Adipose tissue (tissue), 3 donors: ENCODE data around the gene PCDHB16. TPM values are rescaled to one million over a fixed set of nuclear protein-coding genes. Genes with fewer than 3 reads are reported as not detected.
"Not testable (repeated sequence)": the region's sequence is repeated elsewhere in the genome, so short reads cannot be mapped to it uniquely, and the experiment has no call there.

Source experiments
- H3K27ac ChIP-seq: one replicate; pipeline ENCODE4 v1.5.1; 2013; ENCODE audit warnings: low read depth, low read length
- WGBS, 3 donors: extraction: QIAGEN DNeasy Blood & Tissue Kit; methylation state at CpG; one replicate each; pipeline ENCODE4 v1.1.7; 2013; 5-methylcytosine and 5-hydroxymethylcytosine counted together
- polyA plus RNA-seq, 3 donors: library from polyadenylated mRNA; stranded (reverse); fragments of 200-250 nt; gene quantifications; one replicate each; pipeline ENCODE4 v1.2.3, GENCODE V29; 2013
- donor health status: healthy with polysubstance abuse.
- donor health status: Bipolar disorder and iron deficiency.
- donor health status: healthy.

The PCDHB16 gene
- polyA plus RNA-seq, result 1 to 10 TPM in 1 of 3 donors, under 1 TPM in 2; 0.72 to 1.4 (median 0.90) TPM

- WGBS, 3 donors, result 10 to 19% (median 18%) methylated on average over 13 of the region's 13 CpGs
- H3K27ac ChIP-seq, result no peak within 1 kb of the TSS
Observed at GRCh38 chr5:141182248-141182647, at the start of gene PCDHB16. Gene PCDHB16 (plus strand): TSS chr5:141182387. CDS start chr5:141182560, 173 bp downstream.

GRCh38 chr5:141135030-141135717 is 47.0 kb upstream of the PCDHB16 start, which contains the start of gene PCDHB5:
Gene PCDHB5 (plus strand): TSS chr5:141135206. CDS start chr5:141135435, 229 bp downstream.
- WGBS, 3 donors, result 14 to 19% (median 18%) methylated on average over 22 of the region's 22 CpGs
- H3K27ac ChIP-seq, result no peak within 1 kb of the TSS

GRCh38 chr5:141135718-141136266 is 46.4 kb upstream of the PCDHB16 start:
- WGBS, 3 donors, result 36 to 48% (median 41%) methylated on average over 19 of the region's 19 CpGs
- H3K27ac ChIP-seq, result no peak overlapping the region

- 46 to 58% (median 52%) methylated on average over 24 to 31 of the region's 34 CpGs for WGBS, 3 donors
- H3K27ac ChIP-seq, result not testable (repeated sequence)
Observed at GRCh38 chr5:141137346-141137745, 44.8 kb upstream of the PCDHB16 start.

DNA sequence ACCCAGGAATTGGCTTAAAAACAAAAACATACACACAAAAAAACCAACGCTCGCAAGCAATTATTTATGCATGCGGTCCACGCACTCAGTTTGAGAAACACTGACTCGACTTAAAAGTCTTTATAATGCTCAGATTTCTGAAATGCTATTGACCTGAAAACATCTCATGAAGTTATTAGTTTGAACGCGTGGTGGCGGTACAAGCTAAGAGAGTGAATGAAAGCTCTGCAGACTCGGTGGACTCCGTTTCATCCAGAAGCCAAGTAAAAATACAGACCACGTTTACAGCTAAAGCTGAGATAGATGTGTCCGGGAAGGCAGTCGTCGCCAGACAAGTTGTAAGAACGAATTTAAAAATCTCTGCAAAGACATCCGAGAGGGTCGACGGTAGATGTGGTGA is 32.4 kb upstream of the PCDHB16 start, which contains the start of gene PCDHB6:
PCDHB6 (plus strand) TSS at position 246 of the 400 bp plus-strand sequence. CDS start 201 bp downstream, outside the sequence.
- 11 to 17% (median 11%) methylated on average over 18 of the region's 18 CpGs for WGBS, 3 donors
- H3K27ac ChIP-seq, result no peak within 1 kb of the TSS

DNA sequence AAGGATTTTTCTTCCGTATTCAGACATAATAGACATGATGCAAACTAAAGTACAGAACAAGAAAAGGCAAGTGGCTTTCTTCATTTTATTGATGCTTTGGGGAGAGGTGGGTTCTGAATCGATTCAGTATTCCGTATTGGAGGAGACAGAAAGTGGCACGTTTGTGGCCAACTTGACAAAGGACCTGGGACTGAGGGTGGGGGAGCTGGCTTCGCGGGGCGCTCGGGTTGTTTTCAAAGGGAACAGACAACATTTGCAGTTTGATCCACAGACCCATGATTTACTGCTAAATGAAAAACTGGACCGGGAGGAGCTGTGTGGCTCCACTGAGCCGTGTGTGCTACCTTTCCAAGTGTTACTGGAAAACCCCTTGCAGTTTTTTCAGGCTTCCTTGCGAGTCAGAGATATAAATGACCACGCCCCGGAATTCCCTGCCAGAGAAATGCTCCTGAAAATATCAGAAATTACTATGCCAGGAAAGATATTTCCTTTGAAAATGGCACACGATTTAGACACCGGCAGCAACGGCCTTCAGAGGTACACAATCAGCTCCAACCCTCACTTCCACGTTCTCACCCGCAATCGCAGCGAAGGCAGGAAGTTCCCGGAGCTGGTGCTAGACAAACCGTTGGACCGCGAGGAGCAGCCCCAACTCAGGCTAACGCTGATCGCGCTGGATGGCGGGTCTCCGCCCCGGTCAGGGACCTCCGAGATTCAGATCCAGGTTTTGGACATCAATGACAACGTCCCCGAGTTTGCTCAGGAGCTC is 31.8 kb upstream of the PCDHB16 start:
- 35 to 45% (median 38%) methylated on average over 33 of the region's 33 CpGs for WGBS, 3 donors
- H3K27ac ChIP-seq, result no peak overlapping the region

DNA sequence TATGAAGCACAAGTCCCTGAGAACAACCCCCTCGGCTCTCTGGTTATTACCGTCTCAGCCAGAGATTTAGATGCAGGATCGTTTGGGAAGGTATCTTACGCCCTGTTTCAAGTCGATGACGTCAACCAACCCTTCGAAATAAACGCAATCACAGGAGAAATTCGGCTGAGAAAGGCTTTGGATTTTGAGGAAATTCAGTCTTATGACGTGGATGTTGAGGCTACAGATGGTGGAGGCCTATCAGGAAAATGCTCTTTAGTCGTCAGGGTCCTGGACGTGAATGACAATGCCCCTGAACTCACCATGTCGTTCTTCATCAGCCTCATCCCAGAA is 31.2 kb upstream of the PCDHB16 start:
- WGBS, 3 donors, result 30 to 44% (median 30%) methylated on average over 13 of the region's 13 CpGs
- H3K27ac ChIP-seq, result no peak overlapping the region

DNA sequence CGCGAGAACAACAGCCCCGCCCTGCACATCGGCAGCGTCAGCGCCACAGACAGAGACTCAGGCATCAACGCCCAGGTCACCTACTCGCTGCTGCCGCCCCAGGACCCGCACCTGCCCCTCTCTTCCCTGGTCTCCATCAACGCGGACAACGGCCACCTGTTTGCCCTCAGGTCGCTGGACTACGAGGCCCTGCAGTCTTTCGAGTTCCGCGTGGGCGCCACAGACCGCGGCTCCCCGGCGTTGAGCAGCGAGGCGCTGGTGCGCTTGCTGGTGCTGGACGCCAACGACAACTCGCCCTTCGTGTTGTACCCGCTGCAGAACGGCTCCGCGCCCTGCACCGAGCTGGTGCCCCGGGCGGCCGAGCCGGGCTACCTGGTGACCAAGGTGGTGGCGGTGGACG is 30.6 kb upstream of the PCDHB16 start:
- 28 to 37% (median 32%) methylated on average over 31 to 39 of the region's 41 CpGs for WGBS, 3 donors
- not testable (repeated sequence) for H3K27ac ChIP-seq

DNA sequence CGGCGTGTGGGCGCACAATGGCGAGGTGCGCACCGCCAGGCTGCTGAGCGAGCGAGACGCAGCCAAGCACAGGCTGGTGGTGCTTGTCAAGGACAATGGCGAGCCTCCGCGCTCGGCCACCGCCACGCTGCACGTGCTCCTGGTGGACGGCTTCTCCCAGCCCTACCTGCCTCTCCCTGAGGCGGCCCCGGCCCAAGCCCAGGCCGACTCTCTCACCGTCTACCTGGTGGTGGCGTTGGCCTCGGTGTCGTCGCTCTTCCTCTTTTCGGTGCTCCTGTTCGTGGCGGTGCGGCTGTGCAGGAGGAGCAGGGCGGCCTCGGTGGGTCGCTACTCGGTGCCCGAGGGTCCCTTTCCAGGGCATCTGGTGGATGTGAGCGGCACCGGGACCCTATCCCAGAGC is 30.1 kb upstream of the PCDHB16 start:
- WGBS, 3 donors, result 24 to 31% (median 27%) methylated on average over 20 to 36 of the region's 36 CpGs
- not testable (repeated sequence) for H3K27ac ChIP-seq

GRCh38 chr5:141155540-141156374 is 26.4 kb upstream of the PCDHB16 start:
- no peak overlapping the region for H3K27ac ChIP-seq
- 23 to 30% (median 30%) methylated on average over 21 of the region's 21 CpGs for WGBS, 3 donors

GRCh38 chr5:141157356-141157755 is 24.8 kb upstream of the PCDHB16 start:
- WGBS, 3 donors, result 29 to 37% (median 36%) methylated on average over 24 to 38 of the region's 38 CpGs
- not testable (repeated sequence) for H3K27ac ChIP-seq

DNA sequence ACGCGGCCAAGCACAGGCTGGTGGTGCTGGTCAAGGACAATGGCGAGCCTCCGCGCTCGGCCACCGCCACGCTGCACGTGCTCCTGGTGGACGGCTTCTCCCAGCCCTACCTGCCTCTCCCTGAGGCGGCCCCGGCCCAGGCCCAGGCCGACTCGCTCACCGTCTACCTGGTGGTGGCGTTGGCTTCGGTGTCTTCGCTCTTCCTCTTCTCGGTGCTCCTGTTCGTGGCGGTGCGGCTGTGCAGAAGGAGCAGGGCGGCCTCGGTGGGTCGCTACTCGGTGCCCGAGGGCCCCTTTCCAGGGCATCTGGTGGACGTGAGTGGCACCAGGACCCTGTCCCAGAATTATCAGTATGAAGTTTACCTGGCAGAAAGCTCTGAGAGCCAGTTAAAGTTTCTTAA is 24.3 kb upstream of the PCDHB16 start:
- H3K27ac ChIP-seq, result not testable (repeated sequence)
- 36 to 40% (median 38%) methylated on average over 18 to 19 of the region's 28 CpGs for WGBS, 3 donors

GRCh38 chr5:141172381-141173204 is 9.6 kb upstream of the PCDHB16 start, which contains the start of gene PCDHB7:
Gene PCDHB7 (plus strand): TSS chr5:141172644. CDS start chr5:141172836, 192 bp downstream.
- 24 to 36% (median 27%) methylated on average over 20 of the region's 20 CpGs for WGBS, 3 donors
- H3K27ac ChIP-seq, result no peak within 1 kb of the TSS

- 34 to 45% (median 36%) methylated on average over 53 to 79 of the region's 79 CpGs for WGBS, 3 donors
- not testable (repeated sequence) for H3K27ac ChIP-seq
Observed at GRCh38 chr5:141174291-141175104, 7.7 kb upstream of the PCDHB16 start.

DNA sequence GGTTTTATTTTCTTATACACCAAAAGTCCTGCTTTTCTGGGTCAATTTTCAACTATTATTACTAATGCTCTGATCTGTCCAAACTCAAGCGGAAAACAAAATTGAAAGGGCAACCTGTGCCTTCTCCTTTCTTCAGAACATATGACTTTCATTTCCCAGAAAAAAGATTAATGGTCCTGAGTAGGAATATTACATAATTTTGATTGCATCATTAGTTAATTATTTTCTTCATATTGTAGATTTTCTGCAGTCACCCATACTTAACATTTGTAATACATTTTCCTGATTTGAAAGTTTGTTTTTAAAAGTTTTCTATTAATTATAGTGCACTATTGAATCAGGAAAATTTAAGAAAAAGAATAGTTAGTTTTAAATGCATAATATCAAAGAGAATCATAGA is 6.3 kb upstream of the PCDHB16 start:
- WGBS, 3 donors, result 59 to 72% (median 63%) methylated on average over 1 of the region's 1 CpG
- no peak overlapping the region for H3K27ac ChIP-seq

GRCh38 chr5:141177577-141178191 is 4.5 kb upstream of the PCDHB16 start, which contains the start of gene PCDHB8:
Gene PCDHB8 (plus strand): TSS chr5:141177790. CDS start chr5:141178035, 245 bp downstream.
- 16 to 29% (median 26%) methylated on average over 12 to 14 of the region's 18 CpGs for WGBS, 3 donors
- H3K27ac ChIP-seq, result not testable (repeated sequence)
